C4-2B (cell line): ENCODE data around the gene SNCAIP.

Experiments used
- CTCF ChIP-seq: fragments of 450-650 bp; conservative IDR thresholded peaks from 2 replicates; pipeline ENCODE4 v1.5.1; 2017; ENCODE audit warnings: mild to moderate bottlenecking
- ZFX ChIP-seq: fragments of 450-650 bp; IDR thresholded peaks from 2 replicates; pipeline ENCODE4 v1.6.1; 2017

GRCh38 chr5:122390154-122390553 is 78.1 kb downstream of the SNCAIP start:
- TF ChIP-seq CTCF (no peak), ZFX (no peak)
